Psoas muscle (tissue), 8 donors: Measurements from ENCODE around the gene MFNG. TPM values are rescaled to one million over a fixed set of nuclear protein-coding genes. Genes with fewer than 3 reads are reported as not detected.

Source experiments
- ATAC-seq, 4 donors: fragments of 200-7000 bp; cut with Tn5 transposase; one replicate each; pipeline ENCODE4 v1.9.1; 2020; ENCODE audit warnings: moderate library complexity in 3 of 4, mild to moderate bottlenecking in 2 of 4
- DNase-seq, 2 donors: peaks; one replicate each; pipeline ENCODE4 v3.0.0-alpha.2; 2020
- H3K27ac ChIP-seq: fragments of 200-600 bp; one replicate; pipeline ENCODE4 v1.8.0; 2022
- H3K27me3 ChIP-seq, 3 donors: fragments of 200-600 bp in 1 of 3; one replicate each; pipeline versions ENCODE4 v1.6.1 to v1.8.0; 2013 to 2022; ENCODE audit warnings: low read length in 2 of 3, mild to moderate bottlenecking in 2 of 3, moderate library complexity in 1 of 3; ENCODE audit not compliant: insufficient read depth in 3 of 3
- H3K36me3 ChIP-seq, 2 donors: fragments of 200-600 bp in 1 of 2; one replicate each; pipeline versions ENCODE4 v1.6.1 to v1.8.0; 2013 to 2022; ENCODE audit warnings: low read depth in 1 of 2, mild to moderate bottlenecking in 1 of 2, moderate library complexity in 1 of 2; ENCODE audit not compliant: insufficient read depth in 1 of 2
- H3K4me1 ChIP-seq: fragments of 200-600 bp; one replicate; pipeline ENCODE4 v1.8.0; 2022
- H3K4me3 ChIP-seq: fragments of 200-600 bp; one replicate; pipeline ENCODE4 v1.8.0; 2022; ENCODE audit warnings: mild to moderate bottlenecking
- H3K9me3 ChIP-seq: fragments of 200-600 bp; one replicate; pipeline ENCODE4 v1.8.0; 2022
- WGBS, 3 donors: extraction: QIAGEN DNeasy Blood & Tissue Kit; methylation state at CpG; one replicate each; pipeline versions ENCODE4 v1.1.6 to v1.1.7; 2013; 5-methylcytosine and 5-hydroxymethylcytosine counted together
- intact Hi-C, 2 donors: fragments of 100-400 bp; cut with DNase I; formaldehyde crosslinking; loops; one replicate each; pipeline versions ENCODE4 v1.11.0 to v1.14.2; 2022
- polyA plus RNA-seq, 3 donors: library from polyadenylated mRNA; stranded (reverse); fragments of 200-250 nt; gene quantifications; one replicate each; pipeline ENCODE4 v1.2.3, GENCODE V29; 2013
- total RNA-seq, 4 donors: library from RNA; stranded (reverse); fragmentation: NEBNext Ultra II Directional in 2 of 4; extraction: Animal tissue kit (Norgen Biotek cat#: 25700) in 2 of 4; gene quantifications; one replicate each; pipeline versions ENCODE4 v1.2.1 to v1.2.4, GENCODE V29; 2021 to 2023
- TF ChIP-seq, protein P1 (sequence below): fragments of 200-600 bp; IDR thresholded peaks from one replicate; pipeline ENCODE4 v1.8.0; 2022; ENCODE audit warnings: antibody characterized with exemption
- donor health status: healthy with polysubstance abuse.
- donor health status: DM: no; HTN: no; CAD: no; lungs with moderate emphysema.
- donor health status: Bipolar disorder and iron deficiency.
- donor health status: healthy.
- donor health status: DM: yes; HTN: yes; CAD: no.
- donor health status: DM: no; HTN: no; CAD: no.
- donor health status: DM: no; HTN: no; CAD: no.
- donor health status: DM: yes; HTN: yes; CAD: no.

MFNG gene
- total and polyA plus RNA-seq, 7 donors = 4.3 to 9.6 (median 8.0) TPM

DNA sequence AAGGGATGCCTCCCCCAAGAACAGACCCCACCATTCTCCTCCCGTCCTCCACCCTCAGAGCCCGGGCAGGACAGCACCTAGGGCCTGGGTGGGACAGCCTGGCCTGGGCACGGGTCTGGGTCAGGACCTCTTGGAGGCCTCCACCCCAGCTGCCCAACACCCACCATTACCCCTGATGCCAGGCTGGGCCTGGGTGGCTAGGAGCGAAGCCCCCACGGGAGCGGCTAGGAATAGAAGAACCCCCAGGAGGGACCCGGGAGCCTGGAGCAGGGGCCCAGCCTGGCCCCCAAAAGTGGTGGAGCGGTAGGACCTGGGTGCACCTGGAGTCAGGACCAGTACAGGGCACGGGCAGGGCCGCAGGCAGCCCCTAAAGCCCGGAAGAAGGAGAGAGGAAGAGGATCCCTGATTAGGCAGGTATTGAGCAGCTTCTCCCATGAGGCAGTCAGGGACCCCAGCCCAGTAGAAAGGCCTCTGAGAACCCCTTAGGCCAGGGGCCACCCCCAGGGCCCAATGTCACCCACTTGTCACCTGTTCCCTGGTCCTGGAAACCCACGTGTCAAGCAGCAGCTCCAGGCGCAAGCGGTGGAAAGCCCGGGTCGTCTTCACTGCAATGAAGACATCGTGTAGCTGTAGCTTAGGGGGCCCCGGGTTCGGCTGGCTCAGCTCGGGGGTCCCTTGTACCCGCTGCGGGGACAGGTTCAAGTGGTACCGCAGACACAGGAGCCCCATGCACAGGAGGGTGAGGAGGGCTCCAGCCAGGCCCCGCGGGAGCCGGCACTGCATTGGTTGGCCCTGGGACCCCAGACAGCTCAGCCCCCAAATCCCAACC lies 575 bp downstream of the MFNG start:
- peak overlapping the region; percentile 46 for H3K27ac ChIP-seq
- peaks cover 0 to 15% (median 8%) of the 10 kb centered on the region in 3 donors for H3K27me3 ChIP-seq
- H3K4me1 ChIP-seq = no peaks in the 10 kb centered on the region
- peak in 1 of 4 donors; percentile 5 for ATAC-seq
- TF ChIP-seq, protein P1, sequence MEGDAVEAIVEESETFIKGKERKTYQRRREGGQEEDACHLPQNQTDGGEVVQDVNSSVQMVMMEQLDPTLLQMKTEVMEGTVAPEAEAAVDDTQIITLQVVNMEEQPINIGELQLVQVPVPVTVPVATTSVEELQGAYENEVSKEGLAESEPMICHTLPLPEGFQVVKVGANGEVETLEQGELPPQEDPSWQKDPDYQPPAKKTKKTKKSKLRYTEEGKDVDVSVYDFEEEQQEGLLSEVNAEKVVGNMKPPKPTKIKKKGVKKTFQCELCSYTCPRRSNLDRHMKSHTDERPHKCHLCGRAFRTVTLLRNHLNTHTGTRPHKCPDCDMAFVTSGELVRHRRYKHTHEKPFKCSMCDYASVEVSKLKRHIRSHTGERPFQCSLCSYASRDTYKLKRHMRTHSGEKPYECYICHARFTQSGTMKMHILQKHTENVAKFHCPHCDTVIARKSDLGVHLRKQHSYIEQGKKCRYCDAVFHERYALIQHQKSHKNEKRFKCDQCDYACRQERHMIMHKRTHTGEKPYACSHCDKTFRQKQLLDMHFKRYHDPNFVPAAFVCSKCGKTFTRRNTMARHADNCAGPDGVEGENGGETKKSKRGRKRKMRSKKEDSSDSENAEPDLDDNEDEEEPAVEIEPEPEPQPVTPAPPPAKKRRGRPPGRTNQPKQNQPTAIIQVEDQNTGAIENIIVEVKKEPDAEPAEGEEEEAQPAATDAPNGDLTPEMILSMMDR = no peak
- no peaks in the 10 kb centered on the region for H3K36me3 ChIP-seq
- H3K4me3 ChIP-seq = peak overlapping the region; percentile 52
- intact Hi-C loops = no loop called here
- WGBS, 3 donors = 59 to 63% (median 62%) methylated on average over 25 to 26 of the region's 26 CpGs
- no peaks in the 10 kb centered on the region for H3K9me3 ChIP-seq
- DNase-seq = no peak

DNA sequence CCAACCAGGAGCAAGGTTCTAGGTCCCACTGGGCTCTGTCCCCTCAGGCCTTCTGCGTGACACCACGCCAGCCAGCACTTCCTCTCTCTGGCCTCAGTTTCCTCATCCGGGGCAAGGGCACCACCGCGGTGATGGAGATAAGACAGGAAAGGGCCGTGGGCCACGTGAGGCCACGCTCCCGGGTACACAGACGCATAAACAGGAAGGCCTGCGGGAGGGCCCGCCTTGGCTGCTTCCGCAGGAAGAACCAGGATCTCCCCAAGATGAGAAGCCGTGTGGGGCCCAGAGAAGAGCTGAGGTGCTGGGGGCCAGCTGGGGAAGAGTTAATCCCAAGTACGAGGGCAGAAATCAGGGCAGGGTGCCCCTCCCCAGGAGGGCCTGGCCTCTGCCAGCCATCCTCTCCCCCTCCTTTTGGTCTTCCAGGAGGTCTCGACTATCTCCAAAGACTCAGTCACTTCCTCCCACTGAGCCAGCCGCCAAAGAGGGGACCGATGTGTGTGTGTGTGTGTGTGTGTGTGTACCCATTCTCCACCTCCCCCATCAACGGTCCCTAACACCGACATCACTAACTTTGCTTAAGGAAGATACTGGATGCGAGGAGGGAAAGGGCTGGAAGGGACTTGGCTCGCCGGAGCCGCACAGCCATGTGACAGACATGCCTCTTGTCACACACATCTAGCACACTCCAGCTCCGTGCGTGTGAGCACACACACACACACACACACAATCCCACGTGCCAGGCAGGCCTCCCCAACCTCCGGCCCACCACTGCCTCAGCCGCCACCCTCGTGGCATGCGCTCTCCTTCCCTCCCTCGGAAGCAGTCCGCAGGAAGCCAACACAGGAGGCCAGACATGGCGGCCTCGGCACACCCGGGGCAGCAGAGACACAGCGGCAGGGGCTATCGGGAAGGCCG lies 1.4 kb downstream of the MFNG start:
- H3K4me1 ChIP-seq = no peaks in the 10 kb centered on the region
- DNase-seq = peak; percentile 69 to 81
- ATAC-seq = peak in 3 of 4 donors; percentile 24 to 56 (median 29)
- H3K36me3 ChIP-seq = no peaks in the 10 kb centered on the region
- intact Hi-C loops = no loop called here
- peaks cover 0 to 15% (median 8%) of the 10 kb centered on the region in 3 donors for H3K27me3 ChIP-seq
- TF ChIP-seq, protein P1 = no peak
- peak overlapping the region; percentile 52 for H3K4me3 ChIP-seq
- WGBS, 3 donors = 65 to 77% (median 72%) methylated on average over 39 of the region's 39 CpGs
- H3K9me3 ChIP-seq = no peaks in the 10 kb centered on the region
- H3K27ac ChIP-seq = peak overlapping the region; percentile 46

DNA sequence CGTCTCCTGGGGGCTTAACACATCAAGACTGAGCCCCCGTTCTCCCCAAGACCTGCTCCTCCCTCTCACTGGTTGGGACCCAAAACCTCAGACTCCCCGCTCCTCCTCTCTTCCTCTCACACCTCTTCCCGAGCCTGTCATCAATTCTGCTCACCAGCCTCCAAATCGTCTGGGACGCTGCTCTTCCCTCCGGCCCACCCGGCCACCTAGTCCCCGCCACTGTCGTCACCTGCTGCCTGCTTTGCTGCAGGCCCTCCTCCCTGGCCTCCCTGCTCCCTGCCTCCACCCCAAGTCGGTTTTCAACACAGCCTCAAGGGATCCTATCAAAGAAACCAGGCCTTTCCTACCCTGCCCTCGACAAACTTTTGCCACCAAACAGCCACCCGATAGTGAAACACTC lies 3.1 kb downstream of the MFNG start:
- 62 to 74% (median 66%) methylated on average over 10 to 13 of the region's 13 CpGs for WGBS, 3 donors
- no peak for DNase-seq
- intact Hi-C loops = no loop called here
- TF ChIP-seq, protein P1 = no peak
- Histone ChIP-seq H3K9me3 (no peaks in the 10 kb centered on the region), H3K4me3 (no peak overlapping the region), H3K4me1 (no peaks in the 10 kb centered on the region), H3K27ac (peak overlapping the region; percentile 41), H3K36me3 (no peaks in the 10 kb centered on the region), H3K27me3 (peaks cover 0 to 15% (median 8%) of the 10 kb centered on the region in 3 donors)
- ATAC-seq = no peak

DNA sequence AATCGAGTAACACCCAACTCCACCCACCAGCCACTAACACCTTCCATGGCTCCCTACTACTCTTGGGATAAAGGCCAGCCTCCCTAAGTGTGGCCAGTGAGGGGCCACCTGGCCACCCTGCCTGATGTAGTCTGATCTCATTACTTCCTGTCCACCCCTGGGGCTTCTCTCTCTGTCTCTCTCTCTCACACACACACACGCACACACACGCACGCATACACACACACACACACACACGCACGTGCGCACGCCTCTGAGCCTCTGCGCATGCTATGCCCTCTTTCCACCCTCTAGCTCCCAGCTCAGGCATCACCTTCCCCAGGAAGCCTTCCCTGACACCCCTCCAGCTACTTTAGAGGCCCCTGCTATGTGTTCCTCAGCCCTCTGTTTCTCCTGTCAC lies 3.9 kb downstream of the MFNG start:
- Histone ChIP-seq H3K9me3 (no peaks in the 10 kb centered on the region), H3K36me3 (no peaks in the 10 kb centered on the region), H3K4me1 (no peaks in the 10 kb centered on the region), H3K27me3 (peaks cover 0 to 15% (median 8%) of the 10 kb centered on the region in 3 donors), H3K4me3 (no peak overlapping the region), H3K27ac (no peak overlapping the region)
- intact Hi-C loops = no loop called here
- DNase-seq (no peak), ATAC-seq (no peak)
- TF ChIP-seq, protein P1 = no peak
- WGBS, 3 donors = 83 to 84% (median 83%) methylated on average over 8 to 9 of the region's 9 CpGs
